GM21576 (cell line): ENCODE data around the gene ENTPD8.
"Not testable (repeated sequence)": the region's sequence is repeated elsewhere in the genome, so short reads cannot be mapped to it uniquely, and the experiment has no call there.

Experiments
- ATAC-seq: cut with Tn5 transposase; IDR thresholded peaks from one replicate; pipeline ENCODE4 v1.9.1; 2021; ENCODE audit warnings: mild to moderate bottlenecking, moderate library complexity; ENCODE audit not compliant: unreplicated experiment

The ENTPD8 gene

GRCh38 chr9:137396634-137397367 is 44.4 kb downstream of the ENTPD8 start:
- no peak for ATAC-seq

GRCh38 chr9:137396227-137396626 is 44.9 kb downstream of the ENTPD8 start:
- ATAC-seq: no peak

- no peak for ATAC-seq
Measured at GRCh38 chr9:137395666-137396010, 45.5 kb downstream of the ENTPD8 start.

- ATAC-seq: no peak
Measured at GRCh38 chr9:137394866-137395665, 46.1 kb downstream of the ENTPD8 start.

GRCh38 chr9:137393176-137394150 is 47.7 kb downstream of the ENTPD8 start:
- no peak for ATAC-seq

GRCh38 chr9:137392232-137393007 is 48.7 kb downstream of the ENTPD8 start:
- no peak for ATAC-seq

- no peak for ATAC-seq
Measured at GRCh38 chr9:137391411-137391754, 49.8 kb downstream of the ENTPD8 start.

GRCh38 chr9:137390553-137391410 is 50.4 kb downstream of the ENTPD8 start:
- no peak for ATAC-seq

- no peak for ATAC-seq
Measured at GRCh38 chr9:137389428-137389746, 51.8 kb downstream of the ENTPD8 start.

GRCh38 chr9:137388589-137389427 is 52.3 kb downstream of the ENTPD8 start:
- ATAC-seq: no peak

- no peak for ATAC-seq
Measured at GRCh38 chr9:137387891-137388560, 53.1 kb downstream of the ENTPD8 start.

- ATAC-seq: no peak
Measured at GRCh38 chr9:137387114-137387890, 53.9 kb downstream of the ENTPD8 start.

GRCh38 chr9:137386507-137387113 is 54.5 kb downstream of the ENTPD8 start:
- not testable (repeated sequence) for ATAC-seq

- ATAC-seq: no peak
Measured at GRCh38 chr9:137385061-137385655, 56.0 kb downstream of the ENTPD8 start.
